RWPE1 (cell line): Measurements from ENCODE around the gene FABP7.
"Not testable (repeated sequence)": the region's sequence is repeated elsewhere in the genome, so short reads cannot be mapped to it uniquely, and the experiment has no call there.

Source experiments
- CTCF ChIA-PET: fragments of 350-600 bp; sonication (Branson Sonifier 250); formaldehyde crosslinking; extraction: SDS; loops from one replicate; lab custom pipeline; 2021; lab: Yijun Ruan, JAX
- POLR2A ChIA-PET: fragments of 400-600 bp; formaldehyde crosslinking; extraction: SDS; loops from one replicate; lab custom pipeline; 2020; ENCODE audit warnings: antibody characterized with exemption; ENCODE audit not compliant: low non-redundant PET; lab: Yijun Ruan, JAX
- DNase-seq: peaks from one replicate; pipeline ENCODE4 v3.0.0; 2012; ENCODE audit warnings: low spot score
- H3K27ac ChIP-seq: fragments of 450-650 bp; 2 replicates; pipeline ENCODE4 v1.5.1; 2017
- CTCF ChIP-seq: fragments of 450-650 bp; conservative IDR thresholded peaks from 2 replicates; pipeline ENCODE4 v1.5.1; 2017; ENCODE audit warnings: low read depth, mild to moderate bottlenecking

Gene FABP7

GRCh38 chr6:122747573-122747972 is 31.9 kb upstream of the FABP7 start:
- DNase-seq, result no peak
- no peak overlapping the region for H3K27ac ChIP-seq
- ChIA-PET POLR2A (no interaction called here), CTCF (no interaction called here)
- TF ChIP-seq CTCF, result no peak

- DNase-seq, POLR2A ChIA-PET, H3K27ac ChIP-seq: not testable (repeated sequence)
- CTCF ChIA-PET, result interaction anchor here (0.6 kb wide), 1 partner anchor 12 kb away, joined by 6 read pairs; no protein-coding TSS in a partner anchor
Observed at GRCh38 chr6:122748945-122749344, 30.6 kb upstream of the FABP7 start.

- no peak for DNase-seq
- H3K27ac ChIP-seq, result no peak overlapping the region
- ChIA-PET CTCF (interaction anchor here (0.6 kb wide), 1 partner anchor 64 kb away, joined by 3 read pairs; no protein-coding TSS in a partner anchor), POLR2A (no interaction called here)
- no peak for TF ChIP-seq CTCF
Observed at GRCh38 chr6:122749451-122750050, 30.0 kb upstream of the FABP7 start.

- ChIA-PET CTCF (interaction anchor here (0.8 kb wide), 1 partner anchor 39 kb away, joined by 3 read pairs; no protein-coding TSS in a partner anchor), POLR2A (no interaction called here)
- no peak for DNase-seq
- no peak overlapping the region for H3K27ac ChIP-seq
- TF ChIP-seq CTCF, result no peak
Observed at GRCh38 chr6:122751326-122751725, 28.2 kb upstream of the FABP7 start.

- ChIA-PET CTCF (interaction anchor here (0.6 kb wide), 1 partner anchor 47 kb away, joined by 3 read pairs; no protein-coding TSS in a partner anchor), POLR2A (no interaction called here)
- no peak for DNase-seq
- no peak overlapping the region for H3K27ac ChIP-seq
- no peak for TF ChIP-seq CTCF
Observed at GRCh38 chr6:122752459-122752858, 27.1 kb upstream of the FABP7 start.

- no peak for TF ChIP-seq CTCF
- no peak for DNase-seq
- ChIA-PET POLR2A (no interaction called here), CTCF (interaction anchor here (0.6 kb wide), 1 partner anchor 48 kb away, joined by 3 read pairs; no protein-coding TSS in a partner anchor)
- H3K27ac ChIP-seq, result no peak overlapping the region
Observed at GRCh38 chr6:122753000-122753687, 26.4 kb upstream of the FABP7 start.

- TF ChIP-seq CTCF, result no peak
- CTCF ChIA-PET, result no interaction called here
- DNase-seq, result no peak
- H3K27ac ChIP-seq, result no peak overlapping the region
- POLR2A ChIA-PET, result no interaction called here
Observed at GRCh38 chr6:122753688-122754056, 25.8 kb upstream of the FABP7 start.
